Activated CD4-positive, CD25-positive, alpha-beta regulatory T cell treated with anti-CD3 and anti-CD28 coated beads, Interleukin-2, amount 50 U/mL, for 24 hours (primary cell): Measurements from ENCODE around the gene DDHD1.
"Not testable (repeated sequence)": the region's sequence is repeated elsewhere in the genome, so short reads cannot be mapped to it uniquely, and the experiment has no call there.

Experiments used
- ATAC-seq, 2 donors: fragments of 150-1000 bp; cut with Tn5 transposase; one replicate each; pipeline ENCODE4 v1.10.0; 2021; ENCODE audit warnings: mild to moderate bottlenecking in 1 of 2, moderate library complexity in 1 of 2

The DDHD1 gene

GRCh38 chr14:53152887-53153701 is at the start of gene DDHD1:
Gene DDHD1, minus strand, starts transcription at chr14:53153323. Its CDS starts 225 bp downstream, at chr14:53153098.
- ATAC-seq = peak; percentile 78 to 80

GRCh38 chr14:53195949-53196348 is 42.8 kb upstream of the DDHD1 start:
- ATAC-seq = no peak

- no peak for ATAC-seq
Measured at GRCh38 chr14:53193193-53193592, 40.1 kb upstream of the DDHD1 start.

GRCh38 chr14:53192052-53192760 is 39.1 kb upstream of the DDHD1 start:
- ATAC-seq = no peak

GRCh38 chr14:53190938-53191337 is 37.8 kb upstream of the DDHD1 start:
- peak; percentile 96 to 97 for ATAC-seq

- ATAC-seq = no peak
Measured at GRCh38 chr14:53187921-53188463, 34.9 kb upstream of the DDHD1 start.

GRCh38 chr14:53186532-53186931 is 33.4 kb upstream of the DDHD1 start:
- no peak for ATAC-seq

- no peak for ATAC-seq
Measured at GRCh38 chr14:53183611-53184010, 30.5 kb upstream of the DDHD1 start.

- ATAC-seq = no peak
Measured at GRCh38 chr14:53183056-53183455, 29.9 kb upstream of the DDHD1 start.

- ATAC-seq = peak; percentile 40 to 48
Measured at GRCh38 chr14:53181463-53182081, 28.4 kb upstream of the DDHD1 start.

- peak; percentile 61 to 77 for ATAC-seq
Measured at GRCh38 chr14:53180272-53181221, 27.4 kb upstream of the DDHD1 start.

GRCh38 chr14:53179486-53180005 is 26.4 kb upstream of the DDHD1 start:
- ATAC-seq = not testable (repeated sequence)

GRCh38 chr14:53175375-53175774 is 22.3 kb upstream of the DDHD1 start:
- ATAC-seq = no peak

GRCh38 chr14:53174918-53175317 is 21.8 kb upstream of the DDHD1 start:
- ATAC-seq = no peak

- no peak for ATAC-seq
Measured at GRCh38 chr14:53168786-53169185, 15.7 kb upstream of the DDHD1 start.

- ATAC-seq = no peak
Measured at GRCh38 chr14:53167602-53168328, 14.6 kb upstream of the DDHD1 start.

GRCh38 chr14:53161758-53162435 is 8.8 kb upstream of the DDHD1 start:
- peak in 1 of 2 donors; percentile 41 for ATAC-seq

- no peak for ATAC-seq
Measured at GRCh38 chr14:53156238-53156637, 3.1 kb upstream of the DDHD1 start.

GRCh38 chr14:53153702-53154112 is 584 bp upstream of the DDHD1 start:
- peak in 1 of 2 donors; percentile 6 for ATAC-seq

GRCh38 chr14:53152184-53152886 is 788 bp downstream of the DDHD1 start:
- ATAC-seq = peak; percentile 45 to 54
